ENCODE data around the gene KCNN1. TPM values are rescaled to one million over a fixed set of nuclear protein-coding genes. Genes with fewer than 3 reads are reported as not detected.

The KCNN1 gene
- total and polyA plus RNA-seq, 2 donors (not counting 1 experiment from before 2014, with no cell fraction given) = under 0.01 TPM; not detected in 1

DNA sequence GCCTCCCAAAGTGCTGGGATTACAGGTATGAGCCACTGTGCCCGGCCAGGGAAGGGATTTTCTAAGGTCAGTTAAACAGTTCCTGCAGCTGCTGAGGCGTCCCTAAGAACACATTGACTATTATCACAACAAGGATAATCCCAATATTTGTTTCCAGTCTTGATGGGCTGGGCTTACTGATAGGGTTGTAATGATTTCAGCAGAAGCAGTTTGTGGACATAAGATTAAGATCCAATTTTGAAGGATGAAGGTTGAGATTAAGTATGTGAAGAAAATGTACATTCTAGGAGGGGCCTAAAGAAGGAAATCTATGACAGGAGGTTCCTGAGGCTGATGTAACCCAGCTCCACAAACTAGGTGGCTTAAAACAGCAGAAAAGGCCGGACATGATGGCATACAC is 44.8 kb upstream of the KCNN1 start:
- Histone ChIP-seq H2AFZ (ENCODE audit: low read length) (no peak overlapping the region), H3K4me2 (ENCODE audit: extremely low read depth, insufficient read depth, low read length) (no peak overlapping the region), H4K20me1 (ENCODE audit: control insufficient read depth, extremely low read depth, insufficient read depth, low read length) (no peaks in the 10 kb centered on the region), H3K79me2 (ENCODE audit: control insufficient read depth, insufficient read depth, low read length) (no peaks in the 10 kb centered on the region), H3K9ac (ENCODE audit: insufficient read depth, low read length) (no peak overlapping the region), H3K27me3 (ENCODE audit: control insufficient read depth, insufficient read depth, low read length) (no peaks in the 10 kb centered on the region), H3K4me1 (ENCODE audit: control insufficient read depth, extremely low read depth, insufficient read depth, low read length) (no peaks in the 10 kb centered on the region), H3K27ac (ENCODE audit: insufficient read depth, low read length) (no peak overlapping the region), H3K4me3 (replicated peaks in 1 of 4; ENCODE audit: control extremely low read depth in 1 of 4, insufficient read depth in 1 of 4, low read depth in 3 of 4, low read length in 4 of 4) (no peak overlapping the region), H3K9me3 (ENCODE audit: control insufficient read depth, insufficient read depth, low read depth, low read length) (no peaks in the 10 kb centered on the region), H3K36me3 (ENCODE audit: control insufficient read depth, insufficient read depth, low read length) (no peaks in the 10 kb centered on the region)
- TF ChIP-seq, protein P1, sequence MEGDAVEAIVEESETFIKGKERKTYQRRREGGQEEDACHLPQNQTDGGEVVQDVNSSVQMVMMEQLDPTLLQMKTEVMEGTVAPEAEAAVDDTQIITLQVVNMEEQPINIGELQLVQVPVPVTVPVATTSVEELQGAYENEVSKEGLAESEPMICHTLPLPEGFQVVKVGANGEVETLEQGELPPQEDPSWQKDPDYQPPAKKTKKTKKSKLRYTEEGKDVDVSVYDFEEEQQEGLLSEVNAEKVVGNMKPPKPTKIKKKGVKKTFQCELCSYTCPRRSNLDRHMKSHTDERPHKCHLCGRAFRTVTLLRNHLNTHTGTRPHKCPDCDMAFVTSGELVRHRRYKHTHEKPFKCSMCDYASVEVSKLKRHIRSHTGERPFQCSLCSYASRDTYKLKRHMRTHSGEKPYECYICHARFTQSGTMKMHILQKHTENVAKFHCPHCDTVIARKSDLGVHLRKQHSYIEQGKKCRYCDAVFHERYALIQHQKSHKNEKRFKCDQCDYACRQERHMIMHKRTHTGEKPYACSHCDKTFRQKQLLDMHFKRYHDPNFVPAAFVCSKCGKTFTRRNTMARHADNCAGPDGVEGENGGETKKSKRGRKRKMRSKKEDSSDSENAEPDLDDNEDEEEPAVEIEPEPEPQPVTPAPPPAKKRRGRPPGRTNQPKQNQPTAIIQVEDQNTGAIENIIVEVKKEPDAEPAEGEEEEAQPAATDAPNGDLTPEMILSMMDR (conservative IDR thresholded peaks at IDR 0.05 in 1 of 2, IDR thresholded peaks at IDR 0.05 in 1 of 2; ENCODE audit: low read depth in 1 of 2, low read length in 2 of 2) = no peak
- no peak for TF ChIP-seq EZH2 (IDR thresholded peaks at IDR 0.05; ENCODE audit: low read length, missing control alignments)
- no peak for DNase-seq (ENCODE audit: low read depth in 2 of 2)

DNA sequence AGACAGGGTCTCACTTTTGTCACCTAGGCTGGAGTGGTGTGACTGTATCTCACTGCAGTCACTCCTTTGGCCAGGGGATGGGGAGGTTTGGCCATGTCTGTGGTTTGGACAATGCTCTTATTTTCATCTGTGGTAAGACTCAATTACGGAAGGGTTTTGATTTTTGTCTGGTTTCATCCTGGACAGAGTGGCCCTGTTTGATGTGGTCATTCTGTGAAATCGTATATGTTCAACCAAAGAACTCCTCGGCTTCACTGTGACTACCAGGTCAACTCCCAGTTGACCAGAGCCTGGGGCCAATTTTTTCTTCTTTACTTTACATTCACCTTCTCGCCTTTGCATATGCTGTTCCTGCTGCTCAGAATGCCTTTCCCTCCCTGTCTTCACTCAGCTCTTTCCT is 40.9 kb upstream of the KCNN1 start:
- Histone ChIP-seq H3K36me3 (ENCODE audit: control insufficient read depth, insufficient read depth, low read length) (no peaks in the 10 kb centered on the region), H3K79me2 (ENCODE audit: control insufficient read depth, insufficient read depth, low read length) (no peaks in the 10 kb centered on the region)

DNA sequence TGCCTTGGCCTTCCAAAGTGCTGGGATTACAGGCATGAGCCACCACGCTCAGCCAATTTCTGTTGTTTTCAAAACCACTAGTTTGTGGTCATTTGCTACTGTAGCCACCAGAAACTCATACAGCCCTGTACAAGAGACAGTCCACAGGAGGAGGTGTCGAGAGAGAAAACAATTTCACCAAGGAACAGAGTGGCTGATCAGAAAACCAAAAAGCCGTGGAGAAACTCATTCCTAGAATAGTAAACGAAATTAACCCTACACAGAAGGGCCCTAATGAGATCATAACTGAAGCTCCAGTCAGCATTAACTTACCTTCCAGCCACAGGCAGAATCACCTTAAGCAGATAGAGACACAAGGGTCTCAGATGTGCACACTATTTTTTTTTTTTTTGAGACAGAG is 37.9 kb upstream of the KCNN1 start:
- no peak overlapping the region for H3K4me3 ChIP-seq (replicated peaks in 1 of 4; ENCODE audit: control extremely low read depth in 1 of 4, insufficient read depth in 1 of 4, low read depth in 3 of 4, low read length in 4 of 4)
- H3K4me2 ChIP-seq (ENCODE audit: extremely low read depth, insufficient read depth, low read length) = no peak overlapping the region
- no peaks in the 10 kb centered on the region for H4K20me1 ChIP-seq (ENCODE audit: control insufficient read depth, extremely low read depth, insufficient read depth, low read length)
- H3K4me1 ChIP-seq (ENCODE audit: control insufficient read depth, extremely low read depth, insufficient read depth, low read length) = no peaks in the 10 kb centered on the region
- H3K36me3 ChIP-seq (ENCODE audit: control insufficient read depth, insufficient read depth, low read length) = no peaks in the 10 kb centered on the region
- no peak for DNase-seq (ENCODE audit: low read depth in 2 of 2)
- H3K9ac ChIP-seq (ENCODE audit: insufficient read depth, low read length) = no peak overlapping the region
- H2AFZ ChIP-seq (ENCODE audit: low read length) = no peak overlapping the region
- no peaks in the 10 kb centered on the region for H3K27me3 ChIP-seq (ENCODE audit: control insufficient read depth, insufficient read depth, low read length)
- H3K9me3 ChIP-seq (ENCODE audit: control insufficient read depth, insufficient read depth, low read depth, low read length) = no peaks in the 10 kb centered on the region
- H3K79me2 ChIP-seq (ENCODE audit: control insufficient read depth, insufficient read depth, low read length) = peaks cover 4% of the 10 kb centered on the region
- no peak overlapping the region for H3K27ac ChIP-seq (ENCODE audit: insufficient read depth, low read length)
- no peak for TF ChIP-seq EZH2 (IDR thresholded peaks at IDR 0.05; ENCODE audit: low read length, missing control alignments)
- TF ChIP-seq, protein P1 (conservative IDR thresholded peaks at IDR 0.05 in 1 of 2, IDR thresholded peaks at IDR 0.05 in 1 of 2; ENCODE audit: low read depth in 1 of 2, low read length in 2 of 2) = no peak

More for the DNA sequence above, 40.9 kb upstream of the KCNN1 start:
- Histone ChIP-seq H3K4me2 (ENCODE audit: extremely low read depth, insufficient read depth, low read length) (no peak overlapping the region), H3K4me3 (replicated peaks in 1 of 4; ENCODE audit: control extremely low read depth in 1 of 4, insufficient read depth in 1 of 4, low read depth in 3 of 4, low read length in 4 of 4) (no peak overlapping the region), H3K27ac (ENCODE audit: insufficient read depth, low read length) (no peak overlapping the region), H3K9me3 (ENCODE audit: control insufficient read depth, insufficient read depth, low read depth, low read length) (no peaks in the 10 kb centered on the region), H3K27me3 (ENCODE audit: control insufficient read depth, insufficient read depth, low read length) (no peaks in the 10 kb centered on the region), H3K4me1 (ENCODE audit: control insufficient read depth, extremely low read depth, insufficient read depth, low read length) (no peaks in the 10 kb centered on the region), H2AFZ (ENCODE audit: low read length) (no peak overlapping the region), H4K20me1 (ENCODE audit: control insufficient read depth, extremely low read depth, insufficient read depth, low read length) (no peaks in the 10 kb centered on the region), H3K9ac (ENCODE audit: insufficient read depth, low read length) (no peak overlapping the region)
- no peak for DNase-seq (ENCODE audit: low read depth in 2 of 2)
- TF ChIP-seq, protein P1 (conservative IDR thresholded peaks at IDR 0.05 in 1 of 2, IDR thresholded peaks at IDR 0.05 in 1 of 2; ENCODE audit: low read depth in 1 of 2, low read length in 2 of 2) = no peak
- TF ChIP-seq EZH2 (IDR thresholded peaks at IDR 0.05; ENCODE audit: low read length, missing control alignments) = no peak
